ENCODE measurements around the gene CPAMD8. TPM values are rescaled to one million over a fixed set of nuclear protein-coding genes. Genes with fewer than 3 reads are reported as not detected.
A peak's percentile ranks its signal among the peaks of the same experiment; 100 is the strongest.

Gene CPAMD8
- total and polyA plus RNA-seq, 9 donors = 2.4 to 13.0 (median 7.9) TPM

GRCh38 chr19:17043744-17044143, 17.1 kb upstream of the CPAMD8 start:
- Histone ChIP-seq H3K4me3 (no peak overlapping the region), H3K27me3 (no peaks in the 10 kb centered on the region), H3K27ac (no peak overlapping the region), H3K4me1 (ENCODE audit: insufficient read depth) (peaks cover 7% of the 10 kb centered on the region), H3K36me3 (no peaks in the 10 kb centered on the region), H3K9me3 (no peaks in the 10 kb centered on the region)
- intact Hi-C loops (cut with DNase I) = no loop called here
- WGBS, 3 donors = 61 to 67% (median 62%) methylated on average over 7 of the region's 7 CpGs
- TF ChIP-seq CTCF (IDR thresholded peaks at IDR 0.05) (no peak), EP300 (IDR thresholded peaks at IDR 0.05) (no peak), POLR2A (IDR thresholded peaks at IDR 0.05) (no peak)
- DNase-seq = no peak

- no peaks in the 10 kb centered on the region for H3K36me3 ChIP-seq
- no peak for TF ChIP-seq EP300 (IDR thresholded peaks at IDR 0.05)
- H3K4me1 ChIP-seq (ENCODE audit: insufficient read depth) = peaks cover 7% of the 10 kb centered on the region
- intact Hi-C loops (cut with DNase I) = no loop called here
- no peak overlapping the region for H3K4me3 ChIP-seq
- H3K27ac ChIP-seq = no peak overlapping the region
- DNase-seq = peak in 2 of 5 donors; percentile 33 to 52
- WGBS, 3 donors = 2 to 8% (median 3%) methylated on average over 11 of the region's 11 CpGs
- no peaks in the 10 kb centered on the region for H3K27me3 ChIP-seq
- no peaks in the 10 kb centered on the region for H3K9me3 ChIP-seq
Measured at GRCh38 chr19:17041976-17042375, 15.4 kb upstream of the CPAMD8 start.

GRCh38 chr19:17037966-17038500, 11.4 kb upstream of the CPAMD8 start:
- no peaks in the 10 kb centered on the region for H3K36me3 ChIP-seq
- intact Hi-C loops (cut with DNase I) = no loop called here
- H3K4me3 ChIP-seq = no peak overlapping the region
- no peak overlapping the region for H3K27ac ChIP-seq
- peaks cover 7% of the 10 kb centered on the region for H3K4me1 ChIP-seq (ENCODE audit: insufficient read depth)
- DNase-seq = no peak
- WGBS, 3 donors = 64 to 70% (median 69%) methylated on average over 15 of the region's 15 CpGs
- H3K9me3 ChIP-seq = no peaks in the 10 kb centered on the region
- TF ChIP-seq EP300 (IDR thresholded peaks at IDR 0.05) (no peak), POLR2A (IDR thresholded peaks at IDR 0.05) (no peak), CTCF (IDR thresholded peaks at IDR 0.05) (no peak)
- H3K27me3 ChIP-seq = no peaks in the 10 kb centered on the region

GRCh38 chr19:17037184-17037583, 10.6 kb upstream of the CPAMD8 start:
- no peak overlapping the region for H3K27ac ChIP-seq
- H3K4me3 ChIP-seq = no peak overlapping the region
- no peak for TF ChIP-seq EP300 (IDR thresholded peaks at IDR 0.05)
- TF ChIP-seq POLR2A (IDR thresholded peaks at IDR 0.05) = no peak
- peaks cover 4% of the 10 kb centered on the region for H3K4me1 ChIP-seq (ENCODE audit: insufficient read depth)
- intact Hi-C loops (cut with DNase I) = no loop called here
- no peak for DNase-seq
- 89 to 93% (median 91%) methylated on average over 6 of the region's 6 CpGs for WGBS, 3 donors
- no peaks in the 10 kb centered on the region for H3K27me3 ChIP-seq
- no peaks in the 10 kb centered on the region for H3K9me3 ChIP-seq
- H3K36me3 ChIP-seq = no peaks in the 10 kb centered on the region

- Histone ChIP-seq H3K9me3 (no peaks in the 10 kb centered on the region), H3K27ac (no peak overlapping the region), H3K36me3 (no peaks in the 10 kb centered on the region), H3K4me3 (no peak overlapping the region), H3K27me3 (no peaks in the 10 kb centered on the region), H3K4me1 (ENCODE audit: insufficient read depth) (peaks cover under 1% of the 10 kb centered on the region)
- no peak for DNase-seq
- 77 to 81% (median 79%) methylated on average over 4 of the region's 4 CpGs for WGBS, 3 donors
- intact Hi-C loops (cut with DNase I) = no loop called here
- TF ChIP-seq CTCF (IDR thresholded peaks at IDR 0.05) = no peak
Measured at GRCh38 chr19:17036640-17037039, 10.0 kb upstream of the CPAMD8 start.

Data from ovary (tissue), 9 donors.